HepG2 (cell line): ENCODE measurements around the gene C10orf143. TPM values are rescaled to one million over a fixed set of nuclear protein-coding genes. Genes with fewer than 3 reads are reported as not detected.

Experiments used
- GATAD1 ChIP-seq: IDR thresholded peaks from 2 replicates; pipeline ENCODE4 v1.6.1; 2016; ENCODE audit warnings: missing genetic modification reagents, missing compliant biosample characterization
- PAWR ChIP-seq: sonication (generic); formaldehyde crosslinking; IDR thresholded peaks from 2 replicates; pipeline ENCODE4 v1.4.0; 2020; ENCODE audit warnings: missing genetic modification reagents, mild to moderate bottlenecking, borderline replicate concordance
- ZBTB2 ChIP-seq: sonication (generic); formaldehyde crosslinking; IDR thresholded peaks from 2 replicates; pipeline ENCODE4 v1.8.0; 2022; ENCODE audit warnings: low read depth, missing genetic modification reagents
- ZHX1 ChIP-seq: sonication (generic); formaldehyde crosslinking; IDR thresholded peaks from 2 replicates; pipeline ENCODE4 v1.8.1; 2022; ENCODE audit warnings: low read depth, mild to moderate bottlenecking, missing genetic modification reagents
- ZNF318 ChIP-seq: sonication (generic); formaldehyde crosslinking; IDR thresholded peaks from 2 replicates; pipeline ENCODE4 v1.4.0; 2020; ENCODE audit warnings: mild to moderate bottlenecking, missing genetic modification reagents
- ZNF605 ChIP-seq: sonication (generic); formaldehyde crosslinking; IDR thresholded peaks from 2 replicates; pipeline ENCODE4 v1.8.0; 2022; ENCODE audit warnings: mild to moderate bottlenecking, missing genetic modification reagents
- ZNF687 ChIP-seq: sonication (generic); formaldehyde crosslinking; IDR thresholded peaks from 2 replicates; pipeline ENCODE4 v1.5.1; 2020; ENCODE audit warnings: mild to moderate bottlenecking, missing genetic modification reagents, moderate library complexity
- ZNF724P ChIP-seq: sonication (generic); formaldehyde crosslinking; IDR thresholded peaks from 2 replicates; pipeline ENCODE4 v1.8.0; 2022; ENCODE audit warnings: missing genetic modification reagents, borderline replicate concordance
- ZNF772 ChIP-seq: sonication (generic); formaldehyde crosslinking; IDR thresholded peaks from 2 replicates; pipeline ENCODE4 v1.5.0; 2020; ENCODE audit warnings: mild to moderate bottlenecking, missing genetic modification reagents
- ZSCAN29 ChIP-seq: sonication (generic); formaldehyde crosslinking; conservative IDR thresholded peaks from 2 replicates; pipeline ENCODE4 v1.4.0; 2020; ENCODE audit warnings: mild to moderate bottlenecking, missing genetic modification reagents
- polyA plus RNA-seq, 8 experiments: library from polyadenylated mRNA; depleted of rRNA in 3 of 8; stranded (reverse) in 7 of 8; unstranded in 1 of 8; fragments of >200 nt; fragmentation: Illumina TruSeq in 4 of 8; extraction: Trizol in 4 of 8; gene quantifications; 2 replicates each; pipeline versions ENCODE4 v1.2.1 to v1.2.3, GENCODE V29; 2011 to 2016; ENCODE audit warnings: low read depth in 4 of 8, missing spikeins in 1 of 8, mixed read lengths in 1 of 8; ENCODE audit not compliant: insufficient read depth in 1 of 8
- total RNA-seq, 5 experiments: library from RNA; depleted of rRNA; stranded (reverse); fragments of >200 nt; fragmentation: Illumina TruSeq; extraction: Trizol; gene quantifications; 2 replicates each; pipeline ENCODE4 v1.2.3, GENCODE V29; 2016; ENCODE audit warnings: low read depth in 1 of 5

C10orf143 gene
- total and polyA plus RNA-seq, 2 of the 13 experiments (the other 11 are each of a cell fraction or from before 2014, with no cell fraction given), result 0.21 to 0.91 TPM

GRCh38 chr10:130110246-130111112 lies at the start of gene C10orf143 (continued):
- TF ChIP-seq ZNF318 (CRISPR knock-in tag) (no peak), ZHX1 (CRISPR knock-in tag) (0 out of 2 replicates have a peak, but pooled peaks have one; percentile 14), ZNF724P (CRISPR knock-in tag) (peak; percentile 46; the same call in 1 of the 2 replicates), ZSCAN29 (0 out of 2 replicates have a peak, but pooled peaks have one; percentile 48), ZNF605 (CRISPR knock-in tag) (peak; percentile 88), ZBTB2 (no peak), PAWR (CRISPR knock-in tag) (no peak), ZNF772 (CRISPR knock-in tag) (peak; percentile 84; the same call in 1 of the 2 replicates), ZNF687 (CRISPR knock-in tag) (peak; percentile 92), GATAD1 (peak; percentile 87)
